ENCODE measurements around the gene EPS8.
"Not testable (repeated sequence)": the region's sequence is repeated elsewhere in the genome, so short reads cannot be mapped to it uniquely, and the experiment has no call there.

Gene EPS8

GRCh38 chr12:15752785-15753184 is 36.4 kb downstream of the EPS8 start:
- H3K9me2 ChIP-seq (replicated peaks; ENCODE audit: low read depth, low read length), result no peaks in the 10 kb centered on the region
- no peak overlapping the region for H2AFZ ChIP-seq (ENCODE audit: low read length)
- no peak overlapping the region for H3K4me2 ChIP-seq (ENCODE audit: low read depth, low read length, poor library complexity, severe bottlenecking)
- no peaks in the 10 kb centered on the region for H3F3A ChIP-seq (ENCODE audit: low read depth)
- no peaks in the 10 kb centered on the region for H4K20me1 ChIP-seq (ENCODE audit: insufficient read depth, low read length, poor library complexity, severe bottlenecking)
- no peaks in the 10 kb centered on the region for H3K36me3 ChIP-seq (ENCODE audit: insufficient read depth, low read length)
- no peaks in the 10 kb centered on the region for H3K79me2 ChIP-seq (ENCODE audit: insufficient read depth, low read length)
- no peaks in the 10 kb centered on the region for H3K4me1 ChIP-seq (ENCODE audit: insufficient read depth, low read length, poor library complexity, severe bottlenecking)
- H3K27me3 ChIP-seq (ENCODE audit: insufficient read depth, low read length, poor library complexity, severe bottlenecking), result no peaks in the 10 kb centered on the region
- no peaks in the 10 kb centered on the region for H3K9me3 ChIP-seq (ENCODE audit: insufficient read depth, low read depth, low read length)
- TF ChIP-seq EZH2phosphoT487 (IDR thresholded peaks at IDR 0.05; ENCODE audit: borderline replicate concordance) (no peak), CTCF (conservative IDR thresholded peaks at IDR 0.05; ENCODE audit: low read length) (no peak)
- H3K9ac ChIP-seq (ENCODE audit: low read depth, low read length, poor library complexity, severe bottlenecking), result no peak overlapping the region
- no peak overlapping the region for H3K4me3 ChIP-seq (ENCODE audit: low read length, poor library complexity, severe bottlenecking)

GRCh38 chr12:15751741-15752140 is 37.4 kb downstream of the EPS8 start:
- H4K20me1 ChIP-seq (ENCODE audit: insufficient read depth, low read length, poor library complexity, severe bottlenecking), result no peaks in the 10 kb centered on the region
- no peak overlapping the region for H3K9ac ChIP-seq (ENCODE audit: low read depth, low read length, poor library complexity, severe bottlenecking)
- H2AFZ ChIP-seq (ENCODE audit: low read length), result no peak overlapping the region
- H3K4me2 ChIP-seq (ENCODE audit: low read depth, low read length, poor library complexity, severe bottlenecking), result no peak overlapping the region
- H3K79me2 ChIP-seq (ENCODE audit: insufficient read depth, low read length), result no peaks in the 10 kb centered on the region
- H3K9me2 ChIP-seq (replicated peaks; ENCODE audit: low read depth, low read length), result no peaks in the 10 kb centered on the region
- H3K4me1 ChIP-seq (ENCODE audit: insufficient read depth, low read length, poor library complexity, severe bottlenecking), result no peaks in the 10 kb centered on the region
- no peaks in the 10 kb centered on the region for H3K9me3 ChIP-seq (ENCODE audit: insufficient read depth, low read depth, low read length)
- H3K36me3 ChIP-seq (ENCODE audit: insufficient read depth, low read length), result no peaks in the 10 kb centered on the region
- H3K27me3 ChIP-seq (ENCODE audit: insufficient read depth, low read length, poor library complexity, severe bottlenecking), result no peaks in the 10 kb centered on the region
- no peak overlapping the region for H3K4me3 ChIP-seq (ENCODE audit: low read length, poor library complexity, severe bottlenecking)
- TF ChIP-seq EZH2phosphoT487 (IDR thresholded peaks at IDR 0.05; ENCODE audit: borderline replicate concordance) (no peak), CTCF (conservative IDR thresholded peaks at IDR 0.05; ENCODE audit: low read length) (no peak)
- no peaks in the 10 kb centered on the region for H3F3A ChIP-seq (ENCODE audit: low read depth)

- Histone ChIP-seq H3K9ac (ENCODE audit: low read depth, low read length, poor library complexity, severe bottlenecking) (no peak overlapping the region), H3K4me1 (ENCODE audit: insufficient read depth, low read length, poor library complexity, severe bottlenecking) (no peaks in the 10 kb centered on the region), H3K36me3 (ENCODE audit: insufficient read depth, low read length) (no peaks in the 10 kb centered on the region), H3K27me3 (ENCODE audit: insufficient read depth, low read length, poor library complexity, severe bottlenecking) (no peaks in the 10 kb centered on the region), H3K79me2 (ENCODE audit: insufficient read depth, low read length) (no peaks in the 10 kb centered on the region), H3K4me3 (ENCODE audit: low read length, poor library complexity, severe bottlenecking) (no peak overlapping the region), H3F3A (ENCODE audit: low read depth) (no peaks in the 10 kb centered on the region), H3K4me2 (ENCODE audit: low read depth, low read length, poor library complexity, severe bottlenecking) (no peak overlapping the region), H3K9me3 (ENCODE audit: insufficient read depth, low read depth, low read length) (no peaks in the 10 kb centered on the region), H4K20me1 (ENCODE audit: insufficient read depth, low read length, poor library complexity, severe bottlenecking) (no peaks in the 10 kb centered on the region), H3K9me2 (replicated peaks; ENCODE audit: low read depth, low read length) (0 out of 2 replicates have a peak, but pooled peaks cover 5% of the 10 kb centered on the region), H2AFZ (ENCODE audit: low read length) (no peak overlapping the region)
- TF ChIP-seq EZH2phosphoT487 (IDR thresholded peaks at IDR 0.05; ENCODE audit: borderline replicate concordance), result no peak
- no peak for TF ChIP-seq CTCF (conservative IDR thresholded peaks at IDR 0.05; ENCODE audit: low read length)
These were observed 39.3 kb downstream of the EPS8 start for GRCh38 chr12:15749937-15750336.

- H3K9ac ChIP-seq (ENCODE audit: low read depth, low read length, poor library complexity, severe bottlenecking); H3K36me3 ChIP-seq (ENCODE audit: insufficient read depth, low read length); H3K4me2 ChIP-seq (ENCODE audit: low read depth, low read length, poor library complexity, severe bottlenecking); H4K20me1 ChIP-seq (ENCODE audit: insufficient read depth, low read length, poor library complexity, severe bottlenecking); H3K9me3 ChIP-seq (ENCODE audit: insufficient read depth, low read depth, low read length); H3F3A ChIP-seq (ENCODE audit: low read depth); H2AFZ ChIP-seq (ENCODE audit: low read length); H3K4me1 ChIP-seq (ENCODE audit: insufficient read depth, low read length, poor library complexity, severe bottlenecking); H3K4me3 ChIP-seq (ENCODE audit: low read length, poor library complexity, severe bottlenecking); H3K9me2 ChIP-seq (replicated peaks; ENCODE audit: low read depth, low read length); H3K27me3 ChIP-seq (ENCODE audit: insufficient read depth, low read length, poor library complexity, severe bottlenecking); H3K79me2 ChIP-seq (ENCODE audit: insufficient read depth, low read length): not testable (repeated sequence)
These were observed 47.3 kb downstream of the EPS8 start for GRCh38 chr12:15741870-15742269.
